ENCODE data around the gene CCNE1. TPM values are rescaled to one million over a fixed set of nuclear protein-coding genes. Genes with fewer than 3 reads are reported as not detected.

The CCNE1 gene
- total and polyA plus RNA-seq, 9 of the 15 experiments (the other 6 are each of a cell fraction or from before 2014, with no cell fraction given), result 6.2 to 41.0 (median 31.6) TPM

GRCh38 chr19:29837448-29837981, 25.7 kb downstream of the CCNE1 start (continued):
- TF ChIP-seq IRF1 (CRISPR knock-in tag; IDR thresholded peaks at IDR 0.05; ENCODE audit: borderline replicate concordance) (no peak), HDAC8 (tag; IDR thresholded peaks at IDR 0.05) (no peak)

DNA sequence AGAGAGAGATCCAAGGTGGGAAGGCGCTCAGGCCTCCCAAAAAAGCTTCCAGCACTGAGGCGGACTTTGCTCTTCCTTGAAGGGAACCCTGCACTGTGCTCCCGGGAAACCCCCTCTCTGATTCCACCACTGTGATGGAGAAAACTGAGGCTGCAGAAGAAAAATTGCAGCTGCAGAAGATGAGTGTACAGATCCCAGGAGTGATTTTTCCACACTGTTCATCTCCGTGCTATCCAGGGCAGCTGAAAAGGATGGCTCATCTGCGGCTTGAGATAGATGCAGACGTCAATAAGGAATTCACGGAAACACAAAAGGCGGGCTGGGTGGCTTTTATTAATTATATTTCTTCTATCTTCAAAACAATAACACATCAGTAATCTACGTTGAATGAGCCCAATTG, 26.2 kb downstream of the CCNE1 start:
- Histone ChIP-seq H3K9me1 (ENCODE audit: control insufficient read depth, insufficient read depth, low read length) (peaks cover 3% of the 10 kb centered on the region), H3K9me3 (replicated peaks; ENCODE audit: control insufficient read depth, insufficient read depth, low read depth, low read length) (no peaks in the 10 kb centered on the region), H3K36me3 (ENCODE audit: control insufficient read depth, insufficient read depth, low read length) (no peaks in the 10 kb centered on the region), H3K4me2 (ENCODE audit: insufficient read depth, low read length) (no peak overlapping the region), H4K20me1 (replicated peaks; ENCODE audit: control insufficient read depth, insufficient read depth, low read length) (peaks cover 17% of the 10 kb centered on the region), H3K4me1 (replicated peaks in 1 of 2; ENCODE audit: control insufficient read depth in 2 of 2, insufficient read depth in 2 of 2, low read length in 2 of 2) (peaks cover 0 to 2% of the 10 kb centered on the region in 2 experiments; a peak in 2 of 5 replicates), H3K79me2 (ENCODE audit: control insufficient read depth, insufficient read depth, low read length) (no peaks in the 10 kb centered on the region), H3K27me3 (ENCODE audit: control insufficient read depth in 2 of 2, insufficient read depth in 2 of 2, low read length in 2 of 2) (peaks cover 47 to 71% of the 10 kb centered on the region in 2 experiments), H3K4me3 (no peak overlapping the region), H3K27ac (ENCODE audit: extremely low read depth, low read depth, low read length) (no peak overlapping the region), H3K9ac (ENCODE audit: insufficient read depth in 1 of 2, low read depth in 2 of 2, low read length in 2 of 2) (no peak overlapping the region), H2AFZ (ENCODE audit: low read depth, low read length) (no peak overlapping the region)
- no peak for ATAC-seq
- BruUV-seq (replicated peaks), result no TSS peak
- DNase-seq (ENCODE audit: extremely low read depth in 1 of 4, low spot score in 3 of 4), result no peak
- 4% methylated on average over 9 of the region's 9 CpGs for WGBS (ENCODE audit: insufficient coverage, low coverage, missing lambda C conversion rate)
- in situ Hi-C loops (cut with MboI) (no loop called here), intact Hi-C loops (cut with micrococcal nuclease) (no loop called here)
- no peak for FAIRE-seq
- ChIA-PET CTCF (ENCODE audit: low intra/inter-chr PET ratio) (no interaction called here), POLR2A (interaction anchor here (0.7 kb wide), 1 partner anchor 829 kb away, joined by 3 read pairs; no protein-coding TSS in a partner anchor)
- TF ChIP-seq KDM5B (IDR thresholded peaks at IDR 0.05; ENCODE audit: insufficient replicate concordance, low read depth, low read length), result no peak
- TF ChIP-seq ZNF75A (CRISPR knock-in tag; IDR thresholded peaks at IDR 0.05), result no peak
- no peak for TF ChIP-seq NR4A1 (CRISPR knock-in tag; IDR thresholded peaks at IDR 0.05)
- no peak for TF ChIP-seq NR4A1 (tag; IDR thresholded peaks at IDR 0.05)
- TF ChIP-seq RUNX1 (IDR thresholded peaks at IDR 0.05; ENCODE audit: low read depth), result no peak
- no peak for TF ChIP-seq TAF7 (tag; IDR thresholded peaks at IDR 0.05)
- no peak for TF ChIP-seq BDP1 (IDR thresholded peaks at IDR 0.05; ENCODE audit: insufficient read depth, insufficient read length)
- no peak for TF ChIP-seq KLF6 (CRISPR knock-in tag; IDR thresholded peaks at IDR 0.05; ENCODE audit: borderline replicate concordance)
- no peak for TF ChIP-seq ZNF586 (CRISPR knock-in tag; conservative IDR thresholded peaks at IDR 0.05)
- TF ChIP-seq ZNF354B (CRISPR knock-in tag; IDR thresholded peaks at IDR 0.05), result no peak
- TF ChIP-seq, protein P1, sequence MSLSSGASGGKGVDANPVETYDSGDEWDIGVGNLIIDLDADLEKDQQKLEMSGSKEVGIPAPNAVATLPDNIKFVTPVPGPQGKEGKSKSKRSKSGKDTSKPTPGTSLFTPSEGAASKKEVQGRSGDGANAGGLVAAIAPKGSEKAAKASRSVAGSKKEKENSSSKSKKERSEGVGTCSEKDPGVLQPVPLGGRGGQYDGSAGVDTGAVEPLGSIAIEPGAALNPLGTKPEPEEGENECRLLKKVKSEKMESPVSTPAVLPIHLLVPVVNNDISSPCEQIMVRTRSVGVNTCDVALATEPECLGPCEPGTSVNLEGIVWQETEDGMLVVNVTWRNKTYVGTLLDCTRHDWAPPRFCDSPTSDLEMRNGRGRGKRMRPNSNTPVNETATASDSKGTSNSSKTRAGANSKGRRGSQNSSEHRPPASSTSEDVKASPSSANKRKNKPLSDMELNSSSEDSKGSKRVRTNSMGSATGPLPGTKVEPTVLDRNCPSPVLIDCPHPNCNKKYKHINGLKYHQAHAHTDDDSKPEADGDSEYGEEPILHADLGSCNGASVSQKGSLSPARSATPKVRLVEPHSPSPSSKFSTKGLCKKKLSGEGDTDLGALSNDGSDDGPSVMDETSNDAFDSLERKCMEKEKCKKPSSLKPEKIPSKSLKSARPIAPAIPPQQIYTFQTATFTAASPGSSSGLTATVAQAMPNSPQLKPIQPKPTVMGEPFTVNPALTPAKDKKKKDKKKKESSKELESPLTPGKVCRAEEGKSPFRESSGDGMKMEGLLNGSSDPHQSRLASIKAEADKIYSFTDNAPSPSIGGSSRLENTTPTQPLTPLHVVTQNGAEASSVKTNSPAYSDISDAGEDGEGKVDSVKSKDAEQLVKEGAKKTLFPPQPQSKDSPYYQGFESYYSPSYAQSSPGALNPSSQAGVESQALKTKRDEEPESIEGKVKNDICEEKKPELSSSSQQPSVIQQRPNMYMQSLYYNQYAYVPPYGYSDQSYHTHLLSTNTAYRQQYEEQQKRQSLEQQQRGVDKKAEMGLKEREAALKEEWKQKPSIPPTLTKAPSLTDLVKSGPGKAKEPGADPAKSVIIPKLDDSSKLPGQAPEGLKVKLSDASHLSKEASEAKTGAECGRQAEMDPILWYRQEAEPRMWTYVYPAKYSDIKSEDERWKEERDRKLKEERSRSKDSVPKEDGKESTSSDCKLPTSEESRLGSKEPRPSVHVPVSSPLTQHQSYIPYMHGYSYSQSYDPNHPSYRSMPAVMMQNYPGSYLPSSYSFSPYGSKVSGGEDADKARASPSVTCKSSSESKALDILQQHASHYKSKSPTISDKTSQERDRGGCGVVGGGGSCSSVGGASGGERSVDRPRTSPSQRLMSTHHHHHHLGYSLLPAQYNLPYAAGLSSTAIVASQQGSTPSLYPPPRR (CRISPR knock-in tag; IDR thresholded peaks at IDR 0.05; ENCODE audit: borderline replicate concordance), result no peak
- no peak for TF ChIP-seq TCF7L2 (IDR thresholded peaks at IDR 0.05; ENCODE audit: low read depth, low read length)
- no peak for TF ChIP-seq ILK (tag; IDR thresholded peaks at IDR 0.05; ENCODE audit: borderline replicate concordance, low read depth)
- TF ChIP-seq RBM22 (IDR thresholded peaks at IDR 0.05; ENCODE audit: low read depth, low read length, poor library complexity, severe bottlenecking), result no peak
- no peak for TF ChIP-seq MAFF (IDR thresholded peaks at IDR 0.05; ENCODE audit: low read length)
- no peak for TF ChIP-seq LEF1 (IDR thresholded peaks at IDR 0.05)
